ENCODE measurements around the gene ZFAND2B. TPM values are rescaled to one million over a fixed set of nuclear protein-coding genes. Genes with fewer than 3 reads are reported as not detected.

Gene ZFAND2B
- polyA plus RNA-seq, 1 donor (not counting 4 experiments of a cell fraction or from before 2014, with no cell fraction given), result 23.2 TPM

GRCh38 chr2:219218217-219218731 is 11.7 kb downstream of the ZFAND2B start:
- FAIRE-seq, result no peak
- H3K36me3 ChIP-seq (ENCODE audit: control insufficient read depth in 2 of 2, extremely low read depth in 1 of 2, insufficient read depth in 2 of 2, low read length in 2 of 2), result peaks cover 19 to 36% of the 10 kb centered on the region in 2 experiments

GRCh38 chr2:219218732-219219701 is 12.4 kb downstream of the ZFAND2B start, which contains the start of gene ABCB6:
TSS of gene ABCB6 (minus strand) at chr2:219218958. CDS start at chr2:219218673, 285 bp downstream.
- no peaks in the 10 kb centered on the region for H3K27me3 ChIP-seq (ENCODE audit: control insufficient read depth, extremely low read depth, insufficient read depth, low read length)
- H3K4me3 ChIP-seq (ENCODE audit: control insufficient read depth in 2 of 3, extremely low read depth in 1 of 3, insufficient read depth in 2 of 3, low read depth in 1 of 3, low read length in 3 of 3), result peak within 1 kb of the TSS; percentile 25 to 69 (median 55)
- no peaks in the 10 kb centered on the region for H4K20me1 ChIP-seq (ENCODE audit: control insufficient read depth, extremely low read depth, insufficient read depth, low read length)
- H3K79me2 ChIP-seq (ENCODE audit: control insufficient read depth, insufficient read depth, low read length), result no peaks in the 10 kb centered on the region
- no peak for TF ChIP-seq CTCF (optimal IDR thresholded peaks at IDR 0.05 in 1 of 3, IDR thresholded peaks at IDR 0.05 in 1 of 3, conservative IDR thresholded peaks at IDR 0.05 in 1 of 3; ENCODE audit: extremely low read depth in 1 of 3, insufficient read depth in 2 of 3, low read length in 3 of 3)
- TF ChIP-seq EZH2 (IDR thresholded peaks at IDR 0.05; ENCODE audit: low read length), result no peak
- FAIRE-seq (no peak), DNase-seq (ENCODE audit: low read depth, low spot score) (no peak)
- H3K4me1 ChIP-seq (ENCODE audit: control insufficient read depth, extremely low read depth, insufficient read depth, low read length), result peaks cover 18% of the 10 kb centered on the region
- H3K4me2 ChIP-seq (ENCODE audit: control insufficient read depth, extremely low read depth, insufficient read depth, low read depth, low read length), result peak within 1 kb of the TSS; percentile 81
- no peaks in the 10 kb centered on the region for H3K9me1 ChIP-seq (ENCODE audit: control insufficient read depth, extremely low read depth, insufficient read depth, low read length)
- H3K27ac ChIP-seq (ENCODE audit: control insufficient read depth, insufficient read depth, low read length), result peak within 1 kb of the TSS; percentile 54
- H2AFZ ChIP-seq (ENCODE audit: control insufficient read depth, low read length), result peak within 1 kb of the TSS; percentile 26
- no peaks in the 10 kb centered on the region for H3K9me3 ChIP-seq (ENCODE audit: control insufficient read depth, low read depth, low read length)
- peaks cover 21 to 40% of the 10 kb centered on the region in 2 experiments for H3K36me3 ChIP-seq (ENCODE audit: control insufficient read depth in 2 of 2, extremely low read depth in 1 of 2, insufficient read depth in 2 of 2, low read length in 2 of 2)
- dilution Hi-C loops (cut with MboI; ENCODE audit: extremely low pct_ligation_motif_present, low sequenced_read_pairs), result no loop called here
- H3K9ac ChIP-seq (ENCODE audit: control insufficient read depth, extremely low read depth, insufficient read depth, low read length), result peak within 1 kb of the TSS; percentile 59

More at GRCh38 chr2:219218217-219218731, 11.7 kb downstream of the ZFAND2B start:
- dilution Hi-C loops (cut with MboI; ENCODE audit: extremely low pct_ligation_motif_present, low sequenced_read_pairs), result no loop called here
- H3K4me1 ChIP-seq (ENCODE audit: control insufficient read depth, extremely low read depth, insufficient read depth, low read length), result peaks cover 18% of the 10 kb centered on the region
- H4K20me1 ChIP-seq (ENCODE audit: control insufficient read depth, extremely low read depth, insufficient read depth, low read length), result no peaks in the 10 kb centered on the region
- no peaks in the 10 kb centered on the region for H3K9me3 ChIP-seq (ENCODE audit: control insufficient read depth, low read depth, low read length)
- H2AFZ ChIP-seq (ENCODE audit: control insufficient read depth, low read length), result peak overlapping the region; percentile 26
- peak overlapping the region; percentile 54 for H3K27ac ChIP-seq (ENCODE audit: control insufficient read depth, insufficient read depth, low read length)
- no peaks in the 10 kb centered on the region for H3K79me2 ChIP-seq (ENCODE audit: control insufficient read depth, insufficient read depth, low read length)
- no peak for DNase-seq (ENCODE audit: low read depth, low spot score)
- peak overlapping the region; percentile 25 to 69 (median 55) for H3K4me3 ChIP-seq (ENCODE audit: control insufficient read depth in 2 of 3, extremely low read depth in 1 of 3, insufficient read depth in 2 of 3, low read depth in 1 of 3, low read length in 3 of 3)
- H3K27me3 ChIP-seq (ENCODE audit: control insufficient read depth, extremely low read depth, insufficient read depth, low read length), result no peaks in the 10 kb centered on the region
- no peaks in the 10 kb centered on the region for H3K9me1 ChIP-seq (ENCODE audit: control insufficient read depth, extremely low read depth, insufficient read depth, low read length)
- H3K9ac ChIP-seq (ENCODE audit: control insufficient read depth, extremely low read depth, insufficient read depth, low read length), result peak overlapping the region; percentile 59
- TF ChIP-seq EZH2 (IDR thresholded peaks at IDR 0.05; ENCODE audit: low read length) (no peak), CTCF (optimal IDR thresholded peaks at IDR 0.05 in 1 of 3, IDR thresholded peaks at IDR 0.05 in 1 of 3, conservative IDR thresholded peaks at IDR 0.05 in 1 of 3; ENCODE audit: extremely low read depth in 1 of 3, insufficient read depth in 2 of 3, low read length in 3 of 3) (no peak)
- peak overlapping the region; percentile 81 for H3K4me2 ChIP-seq (ENCODE audit: control insufficient read depth, extremely low read depth, insufficient read depth, low read depth, low read length)
